Kidney (tissue), 14 donors: Measurements from ENCODE around the gene HNRNPAB. TPM values are rescaled to one million over a fixed set of nuclear protein-coding genes. Genes with fewer than 3 reads are reported as not detected.

ENCODE experiments used
- DNase-seq, 5 donors: peaks; one replicate each; pipeline ENCODE4 v3.0.0-alpha.2; 2013 to 2020
- FAIRE-seq: peaks from 2 replicates; lab custom pipeline; 2012; peaks lifted over from hg19 to GRCh38; lab: Jason Lieb, UNC
- H3K27ac ChIP-seq, 2 donors: one replicate each; pipeline ENCODE4 v1.7.0; 2013; ENCODE audit warnings: low read depth in 2 of 2, low read length in 2 of 2, inconsistent platforms in 1 of 2
- H3K27me3 ChIP-seq: one replicate; pipeline ENCODE4 v1.7.1; 2013; ENCODE audit warnings: low read length, inconsistent platforms; ENCODE audit not compliant: control insufficient read depth, insufficient read depth
- H3K36me3 ChIP-seq, 3 donors: one replicate each; pipeline versions ENCODE4 v1.7.0 to v1.7.1; 2013; ENCODE audit warnings: low read length in 3 of 3, control low read depth in 1 of 3, inconsistent platforms in 1 of 3; ENCODE audit not compliant: insufficient read depth in 3 of 3, control insufficient read depth in 2 of 3
- H3K4me1 ChIP-seq, 3 donors: one replicate each; pipeline versions ENCODE4 v1.7.0 to v1.7.1; 2013; ENCODE audit warnings: low read length in 3 of 3, inconsistent platforms in 1 of 3, low read depth in 1 of 3; ENCODE audit not compliant: control insufficient read depth in 2 of 3, insufficient read depth in 2 of 3
- H3K4me3 ChIP-seq, 3 donors: one replicate each; pipeline versions ENCODE4 v1.7.0 to v1.8.1; 2013; ENCODE audit warnings: low read length in 3 of 3, control low read depth in 1 of 3, inconsistent platforms in 1 of 3
- H3K9ac ChIP-seq, 3 donors: one replicate each; pipeline versions ENCODE4 v1.7.0 to v1.7.1; 2013; ENCODE audit warnings: low read length in 3 of 3, control low read depth in 1 of 3, inconsistent platforms in 1 of 3
- H3K9me3 ChIP-seq, 3 donors: one replicate each; pipeline versions ENCODE4 v1.7.0 to v1.7.1; 2013; ENCODE audit warnings: low read length in 3 of 3, control low read depth in 1 of 3, inconsistent platforms in 1 of 3; ENCODE audit not compliant: control insufficient read depth in 2 of 3, insufficient read depth in 1 of 3
- CTCF ChIP-seq: IDR thresholded peaks from 3 replicates; pipeline ENCODE4 v1.5.1; 2012; ENCODE audit warnings: mild to moderate bottlenecking, moderate library complexity, borderline replicate concordance; ENCODE audit not compliant: insufficient read depth; ENCODE audit errors: extremely low read depth
- intact Hi-C: fragments of 100-400 bp; cut with DNase I; formaldehyde crosslinking; loops from one replicate; pipeline ENCODE4 v1.11.1; 2022
- polyA plus RNA-seq: library from polyadenylated mRNA; stranded (reverse); fragments of 350-450 nt; fragmentation: Illumina TruSeq; extraction: RNeasy Lipid Tissue Mini Kit (QIAGEN cat#74804); gene quantifications from one replicate; pipeline ENCODE4 v1.2.3, GENCODE V29; 2014; ENCODE audit warnings: low read depth, low replicate concordance; ENCODE audit not compliant: insufficient read depth
- total RNA-seq: library from RNA; stranded (reverse); fragmentation: NEBNext Ultra II Directional; extraction: Animal tissue kit (Norgen Biotek cat#: 25700); gene quantifications from one replicate; pipeline ENCODE4 v1.2.1, GENCODE V29; 2021
- donor health status: control.
- donor health status: control.
- donor health status: control.
- donor health status: control.
- donor health status: control.
- donor health status: DM: yes; HTN: yes; CAD: no.
- donor health status: Normal renal cell carcinoma (clear cell type).

The HNRNPAB gene
- total and polyA plus RNA-seq, 2 donors from 2014 or later: 81.8 to 130 TPM

GRCh38 chr5:178230879-178231538 is 26.7 kb downstream of the HNRNPAB start:
- no peak for TF ChIP-seq CTCF
- FAIRE-seq (no peak), DNase-seq (peak in 1 of 5 donors; percentile 66)
- no peaks in the 10 kb centered on the region for H3K27me3 ChIP-seq
- peak overlapping the region in 1 of 3 donors; percentile 66 for H3K9ac ChIP-seq
- no peak overlapping the region for H3K27ac ChIP-seq
- peaks cover 8 to 28% (median 11%) of the 10 kb centered on the region in 3 donors for H3K36me3 ChIP-seq
- no peaks in the 10 kb centered on the region for H3K9me3 ChIP-seq
- peaks cover 0 to 24% (median 12%) of the 10 kb centered on the region in 3 donors for H3K4me1 ChIP-seq
- intact Hi-C loops: no loop called here
- peak overlapping the region in 2 of 3 donors; percentile 79 to 82 for H3K4me3 ChIP-seq

GRCh38 chr5:178231539-178232123 is 27.3 kb downstream of the HNRNPAB start:
- DNase-seq: peak in 1 of 5 donors; percentile 54
- Histone ChIP-seq H3K9me3 (no peaks in the 10 kb centered on the region), H3K36me3 (peaks cover 8 to 28% (median 11%) of the 10 kb centered on the region in 3 donors), H3K9ac (peak overlapping the region; percentile 2 to 87 (median 66)), H3K27ac (peak overlapping the region; percentile 91 to 96), H3K4me1 (peaks cover 0 to 28% (median 18%) of the 10 kb centered on the region in 3 donors), H3K27me3 (no peaks in the 10 kb centered on the region), H3K4me3 (peak overlapping the region; percentile 40 to 82 (median 79))
- FAIRE-seq: no peak
- no peak for TF ChIP-seq CTCF
- intact Hi-C loops: no loop called here

GRCh38 chr5:178232124-178232919 is 28.0 kb downstream of the HNRNPAB start, which contains the start of gene PHYKPL:
Gene PHYKPL (minus strand): TSS chr5:178232802. CDS start chr5:178232550, 252 bp downstream.
- peak; percentile 4 for TF ChIP-seq CTCF
- DNase-seq (peak; percentile 70 to 93 (median 85)), FAIRE-seq (no peak)
- Histone ChIP-seq H3K36me3 (peaks cover 8 to 25% (median 11%) of the 10 kb centered on the region in 3 donors), H3K27ac (peak within 1 kb of the TSS; percentile 91 to 96), H3K9me3 (no peaks in the 10 kb centered on the region), H3K27me3 (no peaks in the 10 kb centered on the region), H3K9ac (peak within 1 kb of the TSS; percentile 2 to 87 (median 66)), H3K4me3 (peak within 1 kb of the TSS; percentile 40 to 82 (median 79)), H3K4me1 (peaks cover 0 to 34% (median 18%) of the 10 kb centered on the region in 3 donors)
- intact Hi-C loops: no loop called here
